HepG2 (cell line): ENCODE measurements around the gene SIGLEC1. TPM values are rescaled to one million over a fixed set of nuclear protein-coding genes. Genes with fewer than 3 reads are reported as not detected.

Experiments used
- ATAC-seq: fragments of 200-7000 bp; cut with Tn5 transposase; 3 replicates; pipeline ENCODE4 v1.9.1; 2020; ENCODE audit warnings: mild to moderate bottlenecking, moderate library complexity
- BruUV-seq: library from RNA; stranded (reverse); fragments of 400-500 nt; replicated peaks from 2 replicates; lab custom pipeline; 2021; lab: Mats Ljungman, UMichigan
- CTCF ChIA-PET: fragments of 300-600 bp; formaldehyde crosslinking; extraction: SDS; loops from one replicate; lab custom pipeline; 2021; ENCODE audit warnings: low total read pairs, inconsistent platforms, low intra/inter-chr PET ratio; lab: Yijun Ruan, JAX
- POLR2A ChIA-PET: fragments of 350-600 bp; sonication (Branson Sonifier 250); formaldehyde crosslinking; loops from one replicate; lab custom pipeline; 2020; ENCODE audit warnings: antibody characterized with exemption, inconsistent platforms; lab: Yijun Ruan, JAX
- DNase-seq: peaks from one replicate; pipeline ENCODE4 v3.0.0-alpha.2; 2015; ENCODE audit warnings: low spot score
- FAIRE-seq: peaks from 3 replicates; lab custom pipeline; 2011; peaks lifted over from hg19 to GRCh38; lab: Jason Lieb, UNC
- H2AFZ ChIP-seq: one replicate; pipeline ENCODE4 v1.6.1; 2011; ENCODE audit warnings: low read length, inconsistent platforms
- H3K27ac ChIP-seq: fragments of 300-600 bp; 3 replicates; pipeline ENCODE4 v1.8.0; 2011; ENCODE audit warnings: mixed run types, mild to moderate bottlenecking, mixed read lengths, low read length, inconsistent platforms; ENCODE audit not compliant: insufficient read depth; ENCODE audit errors: extremely low read length
- H3K27me3 ChIP-seq, 2 experiments: fragments of 200-600 bp in 1 of 2; 2 replicates in 1 of 2; 3 replicates in 1 of 2; pipeline versions ENCODE4 v1.6.0 to v1.8.0; 2011; ENCODE audit warnings: low read length in 2 of 2, mild to moderate bottlenecking in 2 of 2, moderate library complexity in 2 of 2, inconsistent platforms in 1 of 2; ENCODE audit not compliant: insufficient read depth in 2 of 2, control insufficient read depth in 1 of 2
- H3K36me3 ChIP-seq, 2 experiments: fragments of 200-600 bp in 1 of 2; replicated peaks in 1 of 2; 2 replicates in 1 of 2; 3 replicates in 1 of 2; pipeline versions ENCODE4 v1.5.1 to v1.8.0; 2011; ENCODE audit warnings: low read length in 2 of 2, inconsistent platforms in 1 of 2; ENCODE audit not compliant: insufficient read depth in 2 of 2, control insufficient read depth in 1 of 2
- H3K4me1 ChIP-seq: 2 replicates; pipeline ENCODE4 v1.5.1; 2012; ENCODE audit warnings: low read length, inconsistent platforms; ENCODE audit not compliant: insufficient read depth
- H3K4me2 ChIP-seq: 2 replicates; pipeline ENCODE4 v1.6.0; 2011; ENCODE audit warnings: low read depth, low read length, inconsistent platforms
- H3K4me3 ChIP-seq, 3 experiments: fragments of 200-600 bp in 1 of 3; sonication (generic), shearing (Covaris generic) in 1 of 3; replicated peaks in 1 of 3; 2 replicates each; pipeline ENCODE4 v1.5.1; 2011 to 2016; ENCODE audit warnings: low read length in 3 of 3, inconsistent platforms in 2 of 3, low read depth in 2 of 3, mild to moderate bottlenecking in 2 of 3, control low read depth in 1 of 3, mixed read lengths in 1 of 3; ENCODE audit not compliant: insufficient read depth in 1 of 3
- H3K79me2 ChIP-seq: one replicate; pipeline ENCODE4 v1.6.1; 2011; ENCODE audit warnings: low read length, inconsistent platforms; ENCODE audit not compliant: insufficient read depth
- H3K9ac ChIP-seq: 2 replicates; pipeline ENCODE4 v1.6.0; 2011; ENCODE audit warnings: mild to moderate bottlenecking, low read depth, low read length, inconsistent platforms; ENCODE audit not compliant: insufficient read depth
- H3K9me3 ChIP-seq: 2 replicates; pipeline ENCODE4 v1.5.1; 2012; ENCODE audit warnings: mild to moderate bottlenecking, low read length
- H4K20me1 ChIP-seq: 2 replicates; pipeline ENCODE4 v1.6.0; 2011; ENCODE audit warnings: inconsistent platforms, mild to moderate bottlenecking, low read length, moderate library complexity; ENCODE audit not compliant: insufficient read depth
- ATM ChIP-seq: fragments of 450-650 bp; IDR thresholded peaks from 2 replicates; pipeline ENCODE4 v1.7.1; 2017; ENCODE audit warnings: mild to moderate bottlenecking, borderline replicate concordance
- HNRNPH1 ChIP-seq: fragments of 200-400 bp; formaldehyde crosslinking; optimal IDR thresholded peaks from 2 replicates; pipeline ENCODE3; 2017; ENCODE audit warnings: mild to moderate bottlenecking, low read depth, low read length
- IRX3 ChIP-seq: sonication (generic); formaldehyde crosslinking; IDR thresholded peaks from 2 replicates; pipeline ENCODE4 v1.8.1; 2023; ENCODE audit warnings: mild to moderate bottlenecking, low read depth, missing genetic modification reagents, borderline replicate concordance
- KAT2B ChIP-seq: fragments of 150-350 bp; IDR thresholded peaks from 2 replicates; pipeline ENCODE4 v1.6.1; 2014; ENCODE audit warnings: low read depth, low read length, borderline replicate concordance
- MXD3 ChIP-seq: IDR thresholded peaks from 2 replicates; pipeline ENCODE4 v1.6.1; 2016; ENCODE audit warnings: mild to moderate bottlenecking, missing biosample characterization, missing genetic modification reagents
- SIN3B ChIP-seq: fragments of 150-350 bp; IDR thresholded peaks from 2 replicates; pipeline ENCODE4 v1.6.1; 2014; ENCODE audit warnings: low read length
- TEF ChIP-seq: sonication (generic); formaldehyde crosslinking; IDR thresholded peaks from 2 replicates; pipeline ENCODE4 v1.5.0; 2020; ENCODE audit warnings: missing genetic modification reagents
- ZBTB10 ChIP-seq: sonication (generic); formaldehyde crosslinking; IDR thresholded peaks from 2 replicates; pipeline ENCODE4 v1.4.0; 2020; ENCODE audit warnings: missing genetic modification reagents, borderline replicate concordance
- ZNF282 ChIP-seq: fragments of 450-650 bp; IDR thresholded peaks from 2 replicates; pipeline ENCODE4 v1.6.1; 2018; ENCODE audit not compliant: partially characterized antibody
- ZNF292 ChIP-seq: sonication (generic); formaldehyde crosslinking; IDR thresholded peaks from 2 replicates; pipeline ENCODE4 v1.8.1; 2022; ENCODE audit warnings: mild to moderate bottlenecking, low read depth, missing genetic modification reagents, borderline replicate concordance
- ZNF383 ChIP-seq: sonication (generic); formaldehyde crosslinking; IDR thresholded peaks from 2 replicates; pipeline ENCODE4 v1.4.0; 2020; ENCODE audit warnings: missing genetic modification reagents, mild to moderate bottlenecking, borderline replicate concordance
- ZNF451 ChIP-seq: sonication (generic); formaldehyde crosslinking; IDR thresholded peaks from 2 replicates; pipeline ENCODE4 v1.5.0; 2020; ENCODE audit warnings: mild to moderate bottlenecking, missing genetic modification reagents
- ZNF7 ChIP-seq: IDR thresholded peaks from 2 replicates; pipeline ENCODE4 v1.6.1; 2016; ENCODE audit warnings: missing biosample characterization, missing genetic modification reagents
- ZSCAN25 ChIP-seq: sonication (generic); formaldehyde crosslinking; IDR thresholded peaks from 2 replicates; pipeline ENCODE4 v1.8.0; 2022; ENCODE audit warnings: mild to moderate bottlenecking, missing genetic modification reagents
- WGBS: methylation state at CpG from one replicate; pipeline ENCODE4 v1.1.6; 2017; ENCODE audit warnings: low lambda C conversion rate; 5-methylcytosine and 5-hydroxymethylcytosine counted together
- in situ Hi-C: cut with HindIII; loops from 2 replicates; pipeline ENCODE4 v1.10.0; 2017; ENCODE audit warnings: low pct_unique_long_range_greater_than_20kb; ENCODE audit not compliant: extremely low pct_ligation_motif_present
- intact Hi-C: fragments of 100-400 bp; cut with micrococcal nuclease; formaldehyde crosslinking; loops from one replicate; pipeline ENCODE4 v1.10.0; 2022; ENCODE audit not compliant: unreplicated experiment
- polyA plus RNA-seq, 8 experiments: library from polyadenylated mRNA; depleted of rRNA in 3 of 8; stranded (reverse) in 7 of 8; unstranded in 1 of 8; fragments of >200 nt; fragmentation: Illumina TruSeq in 4 of 8; extraction: Trizol in 4 of 8; gene quantifications; 2 replicates each; pipeline versions ENCODE4 v1.2.1 to v1.2.3, GENCODE V29; 2011 to 2016; ENCODE audit warnings: low read depth in 4 of 8, missing spikeins in 1 of 8, mixed read lengths in 1 of 8; ENCODE audit not compliant: insufficient read depth in 1 of 8
- total RNA-seq, 5 experiments: library from RNA; depleted of rRNA; stranded (reverse); fragments of >200 nt; fragmentation: Illumina TruSeq; extraction: Trizol; gene quantifications; 2 replicates each; pipeline ENCODE4 v1.2.3, GENCODE V29; 2016; ENCODE audit warnings: low read depth in 1 of 5

Gene SIGLEC1
- total and polyA plus RNA-seq, 2 of the 13 experiments (the other 11 are each of a cell fraction or from before 2014, with no cell fraction given), result 0.01 TPM; not detected in 1

- H2AFZ ChIP-seq, result no peak overlapping the region
- intact Hi-C loops, result loop anchor here (1.0 kb wide), 2 partner anchors 34 to 74 kb away; no protein-coding TSS in a partner anchor
- no peak for TF ChIP-seq KAT2B
- no peak; the same call in 1 of the 2 replicates for TF ChIP-seq ZSCAN25 (CRISPR knock-in tag)
- no peak for TF ChIP-seq ATM
- no peak for TF ChIP-seq TEF
- TF ChIP-seq SIN3B, result no peak
- no peak for TF ChIP-seq ZNF282
- TF ChIP-seq ZNF383 (CRISPR knock-in tag), result no peak
- peak; percentile 28; the same call in 1 of the 2 replicates for TF ChIP-seq IRX3 (CRISPR knock-in tag)
- TF ChIP-seq MXD3, result no peak; the same call in 1 of the 2 replicates
- peak; percentile 79 for TF ChIP-seq ZNF451
- TF ChIP-seq ZBTB10 (CRISPR knock-in tag), result 0 out of 2 replicates have a peak, but pooled peaks have one; percentile 29
- TF ChIP-seq HNRNPH1, result no peak
- TF ChIP-seq ZNF292, result peak; percentile 36; the same call in 1 of the 2 replicates
- TF ChIP-seq ZNF7 (CRISPR knock-in tag), result no peak
Measured at GRCh38 chr20:3749689-3750531, 37.5 kb upstream of the SIGLEC1 start.

More at GRCh38 chr20:3749689-3750531, 37.5 kb upstream of the SIGLEC1 start:
- peak overlapping the region; percentile 25 to 73 (median 42); a peak in 5 of 6 replicates for H3K4me3 ChIP-seq
- no peaks in the 10 kb centered on the region for H3K9me3 ChIP-seq
- WGBS, result 39% methylated on average over 47 of the region's 72 CpGs
- H3K9ac ChIP-seq, result peak overlapping the region; percentile 38; the same call in 1 of the 2 replicates
- no peak for FAIRE-seq
- in situ Hi-C loops, result no loop called here
- peaks cover 44% of the 10 kb centered on the region for H3K4me1 ChIP-seq
- H3K4me2 ChIP-seq, result peak overlapping the region; percentile 86
- DNase-seq, result peak; percentile 56
- BruUV-seq, result no TSS peak
- ChIA-PET CTCF (interaction anchor here (1.3 to 2.9 kb wide), 7 partner anchors 19 to 73 kb away, joined by 5 to 45 read pairs (median 9); partner anchors contain the start of genes ADISSP, AP5S1 and SPEF1), POLR2A (interaction anchor here (1.2 to 2.8 kb wide), 3 partner anchors 9 to 19 kb away, joined by 4 to 13 read pairs (median 11); partner anchors contain the start of gene ADISSP)
- H3K36me3 ChIP-seq, result peaks cover 4 to 5% of the 10 kb centered on the region in 2 experiments; a peak in 3 of 5 replicates
- H4K20me1 ChIP-seq, result no peaks in the 10 kb centered on the region
- H3K27me3 ChIP-seq, result peaks cover 6 to 36% of the 10 kb centered on the region in 2 experiments; a peak in 4 of 5 replicates
- ATAC-seq, result peak; percentile 81
- no peaks in the 10 kb centered on the region for H3K79me2 ChIP-seq
- H3K27ac ChIP-seq, result no peak overlapping the region
